ENCODE data around the gene ALX4.

Gene ALX4

GRCh38 chr11:44244639-44245310 is 65.2 kb downstream of the ALX4 start:
- no peak for DNase-seq (ENCODE audit: low spot score)

DNA sequence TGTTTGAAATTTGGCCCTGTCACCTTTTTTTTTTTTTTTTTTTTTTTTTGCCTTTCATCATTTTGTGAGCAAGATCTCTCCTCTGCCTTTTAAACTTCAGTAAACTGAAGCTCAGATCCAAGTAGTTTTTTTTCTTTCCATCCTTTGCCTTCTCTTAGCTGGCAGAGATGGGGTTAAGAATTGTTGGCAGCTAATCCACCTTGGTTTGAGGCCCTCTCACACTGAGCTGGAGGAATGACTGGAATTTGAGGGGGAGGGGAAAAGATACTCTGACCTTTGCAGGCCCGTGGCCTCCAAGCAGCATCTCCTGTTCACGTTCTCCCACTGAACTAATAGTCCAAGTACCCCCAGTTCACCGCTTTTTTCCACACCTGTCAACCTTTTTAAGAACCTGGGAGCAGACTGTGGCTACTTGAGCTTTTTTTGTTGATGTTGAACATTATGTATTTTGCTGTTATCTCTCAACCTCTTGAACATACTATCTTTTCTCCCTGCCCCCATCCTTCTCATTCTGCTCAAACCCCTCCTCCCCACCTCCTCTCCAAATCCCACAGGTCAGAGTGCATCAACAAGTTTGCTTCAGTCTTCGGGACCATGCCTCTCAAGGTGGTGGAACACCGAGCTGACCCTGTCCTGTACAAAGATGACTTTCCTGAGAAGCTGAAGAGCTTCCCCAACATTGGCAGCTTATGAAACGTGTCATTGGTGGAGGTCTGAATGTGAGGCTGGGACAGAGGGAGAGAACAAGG is 66.2 kb downstream of the ALX4 start:
- DNase-seq (ENCODE audit: low spot score) = no peak

DNA sequence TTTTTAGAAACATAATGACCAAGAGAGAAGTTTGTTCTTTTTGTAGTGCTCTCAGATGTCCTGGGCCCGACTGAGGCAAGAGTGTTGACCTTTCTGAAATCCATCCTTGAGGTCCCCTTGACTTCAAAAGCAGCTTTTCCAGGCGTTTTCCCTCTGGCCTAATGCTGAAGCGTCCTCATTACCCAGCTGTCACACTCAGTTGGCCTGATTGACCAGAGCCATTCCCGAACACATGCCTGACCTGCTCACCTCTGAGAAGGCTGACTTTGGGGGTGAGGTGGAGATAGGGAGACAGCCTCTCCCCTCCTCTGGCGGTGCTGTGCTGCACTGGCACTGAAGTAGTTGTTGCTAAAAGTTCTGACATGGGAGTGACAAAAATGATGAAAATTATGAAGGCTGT is 66.9 kb downstream of the ALX4 start:
- no peak for DNase-seq (ENCODE audit: low spot score)

DNA sequence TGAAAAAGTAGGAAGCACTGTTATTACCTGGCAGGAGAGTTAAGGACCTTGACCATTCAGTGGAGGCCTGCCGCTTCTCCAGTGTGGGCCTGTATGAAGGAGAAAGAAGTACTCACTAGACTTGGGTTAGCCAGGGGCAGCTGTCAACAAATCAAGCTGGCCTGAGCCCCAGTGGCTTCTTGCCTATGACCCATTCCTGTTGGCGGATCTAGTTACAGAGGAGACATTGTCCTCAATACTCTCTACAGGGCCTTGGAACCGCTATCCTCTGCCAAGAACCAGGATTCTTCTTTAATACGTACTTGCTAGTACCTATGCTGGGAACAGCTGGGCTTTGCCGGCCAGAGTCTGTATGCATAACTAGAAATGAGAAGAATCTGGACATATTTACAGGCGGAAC is 68.1 kb downstream of the ALX4 start:
- no peak for DNase-seq (ENCODE audit: low spot score)

DNA sequence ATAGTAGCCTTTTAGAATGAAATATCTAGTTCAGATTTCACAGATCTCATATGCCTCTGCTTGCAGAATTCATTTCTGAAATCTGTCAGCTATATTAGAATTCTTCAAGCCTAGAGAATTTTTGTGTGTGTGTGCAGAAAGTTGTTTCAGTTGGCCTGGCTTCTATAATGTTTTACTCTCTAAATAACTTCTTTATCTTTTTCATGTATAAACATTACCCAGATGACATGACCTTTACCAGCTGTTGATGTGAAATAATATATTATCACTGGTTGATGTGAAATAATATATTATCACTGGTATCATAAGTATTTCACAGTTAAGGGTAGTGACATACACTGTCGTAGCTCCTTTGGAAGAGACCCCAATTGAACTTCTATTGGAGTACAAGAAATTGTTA is 72.8 kb downstream of the ALX4 start:
- no peak for DNase-seq (ENCODE audit: low spot score)

DNA sequence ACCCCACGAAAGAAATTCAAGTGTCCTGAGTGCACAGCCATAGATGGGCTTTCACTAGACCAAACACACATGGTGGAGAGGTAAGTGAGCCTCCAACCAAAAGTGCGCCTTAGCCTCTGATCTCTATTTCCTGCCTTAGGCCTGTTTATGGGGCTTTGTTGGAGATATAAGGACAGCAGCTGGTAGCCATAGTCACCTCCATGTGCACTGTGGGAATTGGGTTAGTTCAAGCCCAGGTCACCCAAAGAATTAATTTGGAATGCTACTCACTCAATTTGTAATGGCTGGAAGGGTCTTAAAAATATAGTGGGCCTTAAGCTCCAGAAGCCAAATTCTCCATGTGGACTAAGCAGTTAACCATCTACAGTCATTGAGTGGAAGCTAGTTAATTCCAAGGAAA is 73.6 kb downstream of the ALX4 start:
- DNase-seq (ENCODE audit: low spot score) = no peak

DNA sequence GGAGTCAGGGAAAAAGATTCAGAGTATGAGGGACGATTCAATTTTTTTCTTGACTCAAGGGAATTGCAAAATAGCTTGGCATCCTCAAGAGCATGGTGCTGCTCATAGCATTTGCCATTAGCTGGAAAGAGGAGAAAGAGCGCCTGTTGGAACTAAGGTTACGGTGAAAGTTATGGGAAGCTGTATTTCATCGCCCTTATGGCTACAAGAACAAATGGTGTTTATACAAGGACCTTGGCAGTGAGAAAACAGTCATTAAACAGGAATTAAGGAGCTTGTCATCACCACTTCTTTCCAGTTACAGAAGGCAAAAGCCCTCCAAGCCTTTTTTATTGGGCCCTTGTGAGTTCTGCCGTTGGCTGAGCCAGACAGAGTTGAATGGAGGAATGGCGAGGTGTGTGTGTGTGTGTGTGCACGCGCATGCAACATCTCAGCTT is 74.2 kb downstream of the ALX4 start:
- no peak for DNase-seq (ENCODE audit: low spot score)

GRCh38 chr11:44229624-44230023 is 80.3 kb downstream of the ALX4 start:
- DNase-seq (ENCODE audit: low spot score) = peak; percentile 17

- no peak for DNase-seq (ENCODE audit: low spot score)
Measured at GRCh38 chr11:44229098-44229497, 80.8 kb downstream of the ALX4 start.

GRCh38 chr11:44228379-44228778 is 81.6 kb downstream of the ALX4 start:
- DNase-seq (ENCODE audit: low spot score) = no peak

DNA sequence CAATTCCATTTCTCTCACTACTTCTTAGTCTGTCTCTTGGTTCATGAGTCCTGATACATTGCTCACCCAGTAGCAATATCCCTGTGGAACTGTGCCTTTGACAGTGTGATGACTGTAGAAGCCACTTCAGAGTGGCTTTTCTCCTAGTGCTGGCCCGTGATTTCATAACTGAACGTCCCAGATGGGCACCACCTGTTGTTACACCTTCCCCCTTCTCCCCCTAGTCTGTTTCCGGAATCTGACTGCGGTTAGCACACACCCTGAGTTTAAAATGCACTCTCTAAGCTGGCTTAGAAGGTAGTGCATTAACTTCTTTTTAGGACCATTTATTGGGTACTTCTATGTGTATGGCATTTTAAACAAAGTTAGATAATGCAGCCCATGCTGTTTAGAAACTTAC is 83.0 kb downstream of the ALX4 start:
- no peak for DNase-seq (ENCODE audit: low spot score)

DNA sequence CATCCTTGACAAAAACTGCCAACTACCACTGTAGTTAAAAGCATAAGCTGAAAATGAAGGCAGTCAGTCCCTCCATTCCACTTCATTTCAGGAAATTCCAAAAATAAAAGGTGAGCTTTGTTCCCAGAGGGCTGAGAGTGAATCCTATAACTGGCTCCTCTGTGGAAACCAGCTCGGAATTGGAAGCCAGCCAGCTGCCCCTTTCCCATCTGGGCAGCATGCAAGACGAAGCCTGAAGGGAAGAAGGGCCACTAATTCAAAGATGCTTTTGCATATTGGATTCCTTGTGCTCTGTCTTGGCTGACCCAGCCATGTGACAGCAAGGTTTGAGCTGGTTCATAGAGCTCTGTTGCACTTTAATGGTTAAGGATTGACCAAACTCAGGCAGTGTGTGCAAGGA is 83.4 kb downstream of the ALX4 start:
- no peak for DNase-seq (ENCODE audit: low spot score)

DNA sequence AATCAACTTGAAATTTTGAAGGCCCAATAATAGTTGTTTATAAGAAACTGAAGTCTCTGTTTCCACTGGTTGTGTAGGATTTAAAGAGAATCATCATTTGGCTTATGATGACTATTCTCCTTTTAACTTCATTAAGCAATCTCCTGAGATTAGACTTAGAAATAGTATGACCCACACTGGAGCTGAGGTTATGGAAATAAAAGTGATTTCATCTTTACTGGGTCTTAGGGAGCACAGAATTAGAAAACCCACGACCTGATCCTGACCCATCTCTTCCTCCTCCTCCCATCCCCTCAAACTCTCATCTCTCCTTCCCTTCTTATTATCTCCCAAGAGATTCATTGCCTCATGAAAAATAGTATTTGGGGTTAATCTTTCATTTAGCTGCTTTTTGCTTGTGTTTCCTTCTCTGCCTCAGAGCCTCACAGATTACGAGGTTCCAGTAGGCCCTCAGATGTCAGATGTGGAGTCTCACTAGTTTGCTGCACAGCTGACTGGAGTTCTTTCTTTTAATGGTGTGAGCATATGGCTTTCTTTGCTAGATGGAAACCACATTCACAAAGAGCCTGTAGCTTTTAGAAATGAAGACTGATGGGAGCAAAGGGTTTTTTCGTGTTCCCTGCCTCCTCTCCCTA is 85.0 kb downstream of the ALX4 start:
- no peak for DNase-seq (ENCODE audit: low spot score)

DNA sequence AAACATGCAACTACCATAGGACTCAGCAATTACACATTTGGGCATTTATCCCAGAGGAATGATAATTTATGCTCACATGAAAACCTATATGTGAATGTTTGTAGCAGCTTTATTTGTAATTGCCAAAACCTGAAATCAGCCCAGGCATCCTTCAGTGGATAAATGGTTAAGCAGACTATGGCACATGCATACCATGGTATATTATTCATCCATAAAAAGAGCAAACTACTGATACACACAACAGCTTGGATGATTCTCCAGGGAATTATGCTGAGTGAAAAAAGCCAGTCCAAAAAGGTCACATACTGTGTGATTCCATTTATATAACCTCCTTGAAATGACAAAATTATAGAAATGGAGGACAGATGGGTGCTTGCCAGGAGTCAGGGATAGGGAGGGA is 86.7 kb downstream of the ALX4 start:
- peak; percentile 57 for DNase-seq (ENCODE audit: low spot score)

GRCh38 chr11:44221992-44222391 is 87.9 kb downstream of the ALX4 start:
- no peak for DNase-seq (ENCODE audit: low spot score)

GRCh38 chr11:44221456-44221855 is 88.5 kb downstream of the ALX4 start:
- no peak for DNase-seq (ENCODE audit: low spot score)

DNA sequence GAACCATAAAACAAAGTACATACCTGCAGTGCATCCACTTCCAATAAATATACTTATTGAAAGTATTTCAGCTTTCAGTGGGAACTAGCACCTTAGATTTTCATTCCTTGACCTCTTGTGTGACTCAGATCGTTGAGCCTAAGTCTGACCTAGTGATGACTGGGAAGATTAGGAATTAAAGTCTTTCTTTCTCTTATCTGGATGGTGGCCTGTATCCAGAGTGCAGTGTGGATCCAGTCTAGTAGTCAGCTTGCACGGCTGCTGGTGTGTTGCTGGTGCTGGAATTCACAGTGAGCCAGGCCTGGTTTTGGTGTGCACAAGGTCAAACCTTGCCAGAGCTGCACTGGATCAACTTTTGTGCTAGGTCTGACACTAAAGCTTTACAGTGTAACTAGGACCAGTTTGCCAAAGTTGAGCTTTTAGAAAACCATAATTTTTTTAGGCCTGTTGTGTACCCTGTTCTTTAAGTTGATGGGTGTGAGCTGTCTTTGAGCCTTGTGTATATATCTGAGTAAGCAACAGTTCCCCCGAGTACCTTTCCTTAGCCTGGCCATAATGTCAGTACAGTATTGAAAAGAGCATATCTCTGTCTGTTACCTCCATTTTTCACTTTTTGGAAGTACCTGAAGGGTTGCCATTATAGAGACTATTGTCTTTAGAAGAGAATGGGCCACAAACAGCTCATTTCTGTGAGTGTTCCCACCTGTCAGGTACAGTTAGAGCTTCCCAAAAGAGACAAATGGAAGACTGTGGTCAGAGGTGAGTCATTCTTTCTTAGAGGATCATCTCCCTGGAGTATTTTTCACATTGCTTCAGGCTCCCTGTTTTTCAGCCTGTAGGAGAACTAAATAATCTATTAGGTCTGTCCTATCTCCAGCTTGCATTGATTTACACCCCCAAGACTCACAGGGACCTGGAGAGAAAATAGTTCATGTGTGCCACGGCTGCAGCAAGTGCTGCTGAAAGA is 89.8 kb downstream of the ALX4 start:
- no peak for DNase-seq (ENCODE audit: low spot score)

DNA sequence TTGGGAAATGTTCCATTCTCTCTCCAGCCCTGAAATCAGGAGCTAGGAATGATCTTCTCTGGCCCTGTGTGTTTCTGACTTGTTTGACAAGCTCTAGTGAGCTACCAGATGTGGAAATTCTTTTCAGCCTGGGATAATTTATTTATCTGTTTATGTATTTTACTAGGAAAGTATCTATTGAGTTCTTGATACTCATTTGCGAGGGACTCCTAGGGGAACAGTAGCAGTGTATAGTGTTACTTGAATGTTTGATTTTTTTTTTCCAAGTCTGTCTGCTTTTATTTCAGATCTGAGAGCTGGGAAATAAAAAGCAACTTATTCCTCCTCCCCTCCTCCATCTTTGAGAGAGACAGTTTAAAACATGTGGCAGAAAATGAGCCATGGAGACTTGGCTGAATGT is 92.5 kb downstream of the ALX4 start:
- no peak for DNase-seq (ENCODE audit: low spot score)

DNA sequence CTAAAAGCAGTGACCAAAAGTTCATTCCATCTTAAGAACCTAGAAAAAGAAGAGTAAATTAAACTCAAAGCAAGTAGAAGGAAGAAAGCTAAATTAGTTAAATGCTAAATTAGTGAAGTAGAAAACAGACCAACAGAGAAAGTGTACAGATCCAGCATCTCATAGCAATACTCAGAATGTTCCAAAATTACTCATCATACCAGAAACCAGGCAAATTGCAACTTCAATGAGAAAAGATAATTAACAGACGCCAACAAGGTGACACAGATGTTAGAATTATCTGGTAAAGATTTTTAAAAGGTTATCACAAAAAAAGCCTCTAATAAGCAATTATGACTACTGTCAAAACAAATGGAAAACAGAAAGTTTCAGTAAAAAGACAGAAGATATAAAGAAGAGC is 96.8 kb downstream of the ALX4 start:
- no peak for DNase-seq (ENCODE audit: low spot score)

DNA sequence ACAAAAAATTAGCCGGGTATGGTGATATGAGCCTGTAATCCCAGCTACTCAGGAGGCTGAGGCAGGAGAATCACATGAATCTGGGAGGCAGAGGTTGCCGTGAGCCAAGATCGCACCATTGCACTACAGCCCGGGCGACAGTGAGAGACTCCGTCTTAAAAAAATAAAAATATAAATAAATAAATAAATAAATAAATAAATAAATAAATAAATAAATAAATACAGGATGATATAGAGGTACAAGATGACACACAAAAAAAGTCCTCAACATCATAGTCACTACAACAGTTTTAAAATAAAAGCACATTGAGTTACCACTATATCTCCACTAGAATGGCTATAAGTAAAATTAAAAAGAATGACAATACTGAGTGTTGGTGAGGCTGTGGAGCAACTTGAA is 97.8 kb downstream of the ALX4 start:
- no peak for DNase-seq (ENCODE audit: low spot score)

Data from hepatic stellate cell (primary cell).